Astrocyte of the cerebellum (primary cell): ENCODE measurements around the gene BOD1L1.

Experiments used
- DNase-seq: peaks from one replicate; pipeline ENCODE4 v3.0.0-alpha.2; 2011; ENCODE audit warnings: low read depth
- H3K4me3 ChIP-seq: 2 replicates; pipeline ENCODE4 v1.5.1; 2011; ENCODE audit warnings: mild to moderate bottlenecking, low read depth, low read length, moderate library complexity
- in situ Hi-C: cut with HindIII; loops from 2 replicates; pipeline ENCODE4 v1.10.0; 2017; ENCODE audit warnings: low sequenced_read_pairs
- TF ChIP-seq, protein P1 (sequence below): IDR thresholded peaks from 2 replicates; pipeline ENCODE4 v1.5.1; 2012; ENCODE audit warnings: low read length, low read depth, moderate library complexity, mild to moderate bottlenecking; ENCODE audit errors: missing control alignments

Gene BOD1L1

DNA sequence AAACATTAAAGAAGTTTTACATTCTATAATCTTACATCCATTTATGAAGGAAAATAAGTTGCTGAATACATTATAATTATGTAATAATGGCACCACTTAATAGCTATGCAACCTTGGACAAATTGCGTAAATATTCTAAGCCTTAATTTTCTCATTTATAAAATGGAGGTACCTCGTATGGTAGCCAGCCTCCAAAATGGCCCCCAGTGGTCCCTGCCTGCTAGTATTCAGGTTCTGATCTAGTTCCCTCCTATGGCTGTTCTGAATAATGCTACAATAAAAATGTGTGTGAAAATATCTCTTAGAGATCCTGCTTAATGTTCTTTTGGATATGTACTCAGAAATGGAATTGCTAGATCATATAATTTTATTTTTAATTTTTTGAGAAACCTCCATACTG lies 72.2 kb downstream of the BOD1L1 start:
- in situ Hi-C loops, result no loop called here
- DNase-seq, result no peak
- H3K4me3 ChIP-seq, result no peak overlapping the region
- TF ChIP-seq, protein P1, sequence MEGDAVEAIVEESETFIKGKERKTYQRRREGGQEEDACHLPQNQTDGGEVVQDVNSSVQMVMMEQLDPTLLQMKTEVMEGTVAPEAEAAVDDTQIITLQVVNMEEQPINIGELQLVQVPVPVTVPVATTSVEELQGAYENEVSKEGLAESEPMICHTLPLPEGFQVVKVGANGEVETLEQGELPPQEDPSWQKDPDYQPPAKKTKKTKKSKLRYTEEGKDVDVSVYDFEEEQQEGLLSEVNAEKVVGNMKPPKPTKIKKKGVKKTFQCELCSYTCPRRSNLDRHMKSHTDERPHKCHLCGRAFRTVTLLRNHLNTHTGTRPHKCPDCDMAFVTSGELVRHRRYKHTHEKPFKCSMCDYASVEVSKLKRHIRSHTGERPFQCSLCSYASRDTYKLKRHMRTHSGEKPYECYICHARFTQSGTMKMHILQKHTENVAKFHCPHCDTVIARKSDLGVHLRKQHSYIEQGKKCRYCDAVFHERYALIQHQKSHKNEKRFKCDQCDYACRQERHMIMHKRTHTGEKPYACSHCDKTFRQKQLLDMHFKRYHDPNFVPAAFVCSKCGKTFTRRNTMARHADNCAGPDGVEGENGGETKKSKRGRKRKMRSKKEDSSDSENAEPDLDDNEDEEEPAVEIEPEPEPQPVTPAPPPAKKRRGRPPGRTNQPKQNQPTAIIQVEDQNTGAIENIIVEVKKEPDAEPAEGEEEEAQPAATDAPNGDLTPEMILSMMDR, result no peak

DNA sequence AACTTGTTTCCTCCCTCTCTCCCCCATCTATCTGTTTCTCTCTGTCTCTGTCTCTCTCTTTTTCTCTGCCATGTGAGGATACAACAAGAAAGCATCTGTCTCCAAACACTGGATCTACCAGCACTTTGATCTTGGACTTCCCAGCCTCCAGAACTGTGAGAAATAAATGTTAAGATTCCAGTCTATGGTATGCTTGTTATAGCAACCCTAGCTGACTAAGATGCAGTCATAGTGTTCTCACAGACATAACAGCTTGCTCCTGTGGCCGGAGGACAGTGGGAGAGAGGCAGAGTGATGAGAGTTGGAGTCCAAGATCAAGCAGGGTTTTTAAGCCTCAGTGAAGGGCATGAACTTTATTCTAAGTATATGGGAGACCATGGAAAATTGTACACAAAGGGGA lies 74.4 kb downstream of the BOD1L1 start:
- DNase-seq, result no peak
- in situ Hi-C loops, result no loop called here
- H3K4me3 ChIP-seq, result no peak overlapping the region
- TF ChIP-seq, protein P1, result no peak

DNA sequence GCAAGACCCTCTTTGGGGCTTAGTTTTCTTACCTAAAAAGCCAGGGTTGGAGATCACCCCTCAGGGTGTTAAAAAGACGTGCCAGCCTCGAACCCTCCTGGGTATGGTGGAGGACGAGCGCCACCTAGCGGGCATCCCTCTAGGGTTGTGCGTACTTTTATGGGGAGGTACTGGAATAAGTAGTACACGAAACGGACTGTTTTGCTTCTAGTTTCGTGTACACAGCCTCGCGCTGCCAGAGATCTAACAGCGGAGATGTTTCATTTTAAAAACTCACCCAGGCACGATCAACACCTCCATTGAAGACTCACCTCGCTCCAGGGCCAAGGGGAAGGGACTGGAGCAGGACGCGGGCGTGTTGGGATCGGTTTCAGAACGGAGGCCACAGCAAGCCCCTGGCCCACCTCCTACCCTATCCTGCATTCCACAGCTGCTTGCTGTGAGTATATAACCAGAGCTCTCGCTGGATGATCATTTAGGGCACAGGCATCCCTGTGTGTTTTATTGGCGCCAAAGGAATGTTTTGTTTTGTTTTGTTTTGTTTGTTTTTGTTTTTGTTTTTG lies 78.5 kb downstream of the BOD1L1 start:
- TF ChIP-seq, protein P1, result peak; percentile 80
- peak; percentile 53 for DNase-seq
- H3K4me3 ChIP-seq, result peak overlapping the region; percentile 40
- in situ Hi-C loops, result no loop called here

DNA sequence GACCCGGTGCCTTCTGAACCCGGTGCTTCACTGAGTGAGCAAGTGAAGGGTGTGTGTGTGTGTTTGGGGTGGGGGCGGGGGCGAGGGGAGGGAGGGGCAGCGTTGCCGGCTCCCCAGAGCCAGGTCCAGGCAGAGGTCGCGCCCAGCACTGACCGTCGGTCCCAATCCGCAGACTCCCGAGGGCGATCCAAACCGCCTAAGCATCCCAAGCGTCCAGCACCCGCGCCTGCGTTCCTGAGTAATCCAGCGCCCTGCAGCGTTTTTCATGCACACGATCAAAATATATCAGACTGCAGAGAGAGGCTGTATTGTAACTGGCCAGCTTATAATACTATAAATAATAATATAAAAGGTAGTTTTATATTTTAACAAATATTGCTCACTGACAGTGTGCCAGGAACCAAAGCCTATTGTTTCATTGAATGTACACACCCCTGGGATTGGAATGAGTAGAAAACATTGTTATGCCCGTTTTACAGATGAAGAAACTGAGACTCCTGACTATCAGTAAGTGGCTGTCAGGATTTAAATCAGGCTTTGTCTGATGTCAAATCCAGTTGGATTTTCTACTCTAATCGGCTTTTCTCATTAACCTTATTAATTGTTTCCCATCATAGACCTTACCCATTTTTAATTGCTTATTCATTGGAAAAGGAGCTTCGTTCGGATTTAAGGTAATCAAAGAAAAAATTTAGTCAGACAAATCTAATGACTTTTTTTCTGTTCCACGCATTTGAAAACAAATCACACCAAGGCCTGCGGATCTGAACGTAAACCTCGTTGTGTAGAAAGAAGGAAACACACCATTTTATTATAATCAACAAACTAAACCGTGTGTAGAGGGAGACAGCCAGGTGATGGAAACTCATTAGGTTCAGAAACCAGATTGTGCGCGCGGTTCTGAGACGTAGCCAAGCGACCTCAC lies 79.2 kb downstream of the BOD1L1 start:
- no peak overlapping the region for H3K4me3 ChIP-seq
- in situ Hi-C loops, result no loop called here
- DNase-seq, result no peak

DNA sequence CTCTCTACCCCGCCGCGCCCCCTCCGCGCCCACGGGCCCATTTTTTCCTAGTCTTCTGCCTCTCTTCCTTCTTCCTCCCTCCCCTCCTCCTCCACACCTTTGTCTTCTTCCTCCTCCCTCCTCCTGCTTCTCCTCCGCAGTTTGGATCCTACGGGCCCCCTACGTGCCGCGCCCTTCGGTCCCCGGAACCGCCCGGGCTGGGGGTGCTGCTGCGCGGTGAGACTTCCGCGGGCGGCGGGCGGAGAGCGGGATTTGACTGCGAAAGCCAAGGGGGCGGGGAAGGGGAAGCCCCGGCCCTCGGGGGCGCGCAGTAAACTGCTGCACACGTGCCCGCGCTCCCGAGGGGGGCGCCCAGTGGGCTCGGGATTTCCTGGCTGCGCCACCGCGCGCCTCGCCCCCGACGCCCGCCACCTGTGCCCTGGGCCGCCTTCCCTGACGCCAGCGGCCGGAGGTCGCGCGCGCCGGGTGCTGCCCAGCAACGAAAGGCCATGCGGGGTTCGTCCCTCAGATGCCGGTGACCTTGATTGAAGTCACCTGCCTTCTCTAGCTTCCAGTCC lies 80.0 kb downstream of the BOD1L1 start:
- peak overlapping the region; percentile 26 for H3K4me3 ChIP-seq
- DNase-seq, result no peak
- TF ChIP-seq, protein P1, result no peak
- in situ Hi-C loops, result no loop called here

More for the DNA sequence above, 79.2 kb downstream of the BOD1L1 start:
- TF ChIP-seq, protein P1, result no peak

DNA sequence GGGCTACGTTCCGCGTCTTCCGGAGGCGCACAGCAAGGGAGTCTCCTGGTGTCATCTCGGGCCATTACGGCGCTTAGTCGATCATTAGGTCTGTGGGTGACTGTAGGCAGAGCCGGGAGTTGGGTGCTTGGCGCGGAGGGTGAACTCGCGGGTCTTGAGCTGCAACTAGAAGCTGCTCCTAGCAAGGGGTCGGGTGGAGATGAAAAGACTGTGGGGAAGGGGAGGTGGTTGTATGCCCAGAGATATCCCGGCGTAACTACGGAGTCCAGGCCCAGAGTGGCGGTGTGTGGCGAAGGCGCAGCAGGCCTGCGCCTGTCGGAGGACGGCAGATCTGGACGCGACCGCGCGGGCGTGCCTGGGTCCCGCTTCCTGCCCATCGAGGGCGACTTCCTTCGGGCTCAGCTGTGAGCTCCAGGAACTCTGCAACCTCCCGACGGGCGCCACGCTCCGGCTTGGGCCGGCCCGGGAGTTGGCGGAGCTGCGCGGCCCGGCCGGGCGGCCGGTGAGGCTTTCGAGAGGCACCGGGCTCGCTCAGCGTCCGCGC lies 80.5 kb downstream of the BOD1L1 start:
- in situ Hi-C loops, result no loop called here
- no peak for DNase-seq

More for the DNA sequence above, 80.5 kb downstream of the BOD1L1 start:
- TF ChIP-seq, protein P1, result no peak
- H3K4me3 ChIP-seq, result no peak overlapping the region
